Suprapubic skin (tissue), 4 donors: ENCODE measurements around the gene HOXA1.

Source experiments
- CTCF ChIP-seq, 2 donors: fragments of 200-600 bp in 1 of 2; fragments of 450-650 bp in 1 of 2; sonication (generic) in 1 of 2; IDR thresholded peaks; one replicate each; pipeline ENCODE4 v1.5.1; 2016 to 2019; ENCODE audit warnings: antibody characterized with exemption in 2 of 2, mild to moderate bottlenecking in 1 of 2, moderate library complexity in 1 of 2
- EP300 ChIP-seq: sonication (generic); formaldehyde crosslinking; IDR thresholded peaks from one replicate; pipeline ENCODE4 v1.6.1; 2017; ENCODE audit warnings: antibody characterized with exemption
- POLR2A ChIP-seq, 2 donors: fragments of 450-650 bp; IDR thresholded peaks; one replicate each; pipeline ENCODE4 v1.6.1; 2017; ENCODE audit warnings: antibody characterized with exemption in 2 of 2, mild to moderate bottlenecking in 2 of 2, moderate library complexity in 2 of 2
- POLR2AphosphoS5 ChIP-seq, 3 donors: sonication (generic); formaldehyde crosslinking; IDR thresholded peaks; one replicate each; pipeline ENCODE4 v1.6.1; 2017; ENCODE audit warnings: antibody characterized with exemption in 3 of 3

DNA sequence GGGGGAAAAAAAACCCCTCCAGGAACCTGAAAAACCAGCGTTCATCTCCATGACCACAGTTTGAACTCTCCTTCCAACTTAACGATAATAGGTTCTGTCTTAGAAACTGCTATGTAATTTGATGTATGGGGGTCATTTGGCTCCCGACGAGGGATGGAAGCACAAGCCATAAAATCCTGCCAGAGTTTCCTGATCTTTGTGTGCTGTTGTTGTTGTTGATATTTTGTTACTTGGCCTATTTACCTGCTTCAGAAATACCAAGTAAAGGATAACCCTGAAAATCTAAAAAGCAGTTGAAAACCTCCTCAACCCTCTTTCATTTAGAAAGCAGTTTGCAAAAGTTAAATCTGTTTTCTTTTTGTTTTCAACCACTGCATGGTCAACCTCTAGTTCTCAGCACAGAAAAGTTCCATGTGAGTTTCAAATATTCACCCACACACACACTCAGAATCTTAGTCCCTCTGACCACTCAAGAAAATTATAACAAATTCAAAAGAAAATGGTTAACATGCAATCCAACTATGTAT is 16.0 kb upstream of the HOXA1 start:
- TF ChIP-seq CTCF (IDR thresholded peaks at IDR 0.05) (no peak), POLR2A (IDR thresholded peaks at IDR 0.05) (no peak), EP300 (no peak), POLR2AphosphoS5 (IDR thresholded peaks at IDR 0.05) (no peak)
